Fibroblast of skin of left biceps (primary cell): ENCODE measurements around the gene HECTD2.
"Not testable (repeated sequence)": the region's sequence is repeated elsewhere in the genome, so short reads cannot be mapped to it uniquely, and the experiment has no call there.

Source experiments
- DNase-seq, 2 experiments: peaks; one replicate each; pipeline ENCODE4 v3.0.0-alpha.2; 2013; ENCODE audit warnings: low read depth in 2 of 2

The HECTD2 gene

DNA sequence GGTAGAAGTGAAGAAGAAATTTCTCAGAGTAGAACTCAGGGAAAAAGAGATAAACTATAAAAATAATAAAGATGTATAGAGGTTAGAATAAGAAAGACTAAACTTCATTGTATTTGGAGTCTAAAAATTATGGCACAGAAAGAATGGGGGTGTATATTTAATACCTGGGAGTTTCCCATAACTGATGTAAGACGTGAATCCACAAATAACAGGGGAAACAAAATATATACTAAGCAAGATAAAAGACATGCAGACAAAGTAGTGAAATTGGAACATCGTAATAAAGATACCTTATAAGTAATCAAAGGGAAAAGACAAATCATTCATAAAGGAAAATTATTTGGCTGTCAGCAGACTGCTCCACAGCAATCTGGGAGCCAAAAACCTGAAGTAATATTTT is 62.8 kb downstream of the HECTD2 start:
- DNase-seq = no peak

DNA sequence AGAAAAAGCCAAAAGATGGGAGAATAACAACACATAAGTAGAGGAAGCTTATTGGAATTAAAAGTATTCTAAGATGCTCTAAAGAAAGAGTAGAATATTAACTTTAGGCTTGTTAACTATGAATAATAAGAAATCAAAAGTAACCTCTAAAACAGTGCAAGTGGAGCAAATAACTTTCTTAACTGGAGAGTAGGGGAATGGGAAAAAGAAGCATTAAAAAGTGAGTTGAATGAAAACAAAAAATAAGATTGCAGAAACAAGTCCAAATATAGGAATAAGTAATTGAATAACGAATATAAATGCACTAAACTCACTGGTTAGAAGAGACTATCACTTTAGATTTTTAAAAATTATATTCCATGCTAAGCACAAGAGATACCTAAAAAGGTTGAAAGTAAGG is 63.9 kb downstream of the HECTD2 start:
- no peak for DNase-seq

DNA sequence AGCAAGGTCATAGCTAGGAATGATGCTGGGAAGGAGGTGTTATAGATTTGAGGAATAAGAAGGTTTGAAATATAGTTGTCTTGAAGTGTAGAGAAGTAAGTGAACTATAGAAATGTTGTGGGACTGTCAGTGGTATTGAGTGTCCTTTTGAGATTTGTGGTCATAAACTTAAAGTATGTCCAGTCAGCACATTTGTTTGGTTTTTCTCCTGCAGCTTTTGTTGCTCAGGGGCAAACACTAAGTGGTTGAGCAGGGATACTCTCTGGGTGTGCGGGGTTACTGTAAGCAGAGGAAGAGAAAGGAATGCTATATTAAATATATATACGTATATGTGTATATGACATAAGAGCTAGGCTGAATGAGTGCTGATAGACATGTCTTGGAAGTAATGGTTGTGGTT is 67.1 kb downstream of the HECTD2 start:
- no peak for DNase-seq

DNA sequence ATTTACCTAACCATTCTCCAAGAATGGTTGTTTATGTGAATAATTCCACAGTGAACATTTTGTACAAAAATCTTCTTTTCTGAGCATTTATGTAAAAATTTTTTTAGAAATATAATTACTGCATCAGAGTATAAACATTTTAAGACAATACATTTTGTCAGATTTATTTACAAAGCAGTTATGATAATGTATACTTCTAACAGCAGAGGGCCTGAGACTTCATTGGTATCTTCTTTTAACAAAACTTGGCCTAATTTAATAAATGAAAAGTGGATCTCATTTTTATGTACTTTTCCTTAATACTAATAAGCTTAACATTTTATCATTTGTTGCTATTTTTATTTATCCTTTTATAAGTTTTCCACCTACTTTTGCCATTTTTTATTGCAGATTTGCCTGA is 69.4 kb downstream of the HECTD2 start:
- no peak for DNase-seq

DNA sequence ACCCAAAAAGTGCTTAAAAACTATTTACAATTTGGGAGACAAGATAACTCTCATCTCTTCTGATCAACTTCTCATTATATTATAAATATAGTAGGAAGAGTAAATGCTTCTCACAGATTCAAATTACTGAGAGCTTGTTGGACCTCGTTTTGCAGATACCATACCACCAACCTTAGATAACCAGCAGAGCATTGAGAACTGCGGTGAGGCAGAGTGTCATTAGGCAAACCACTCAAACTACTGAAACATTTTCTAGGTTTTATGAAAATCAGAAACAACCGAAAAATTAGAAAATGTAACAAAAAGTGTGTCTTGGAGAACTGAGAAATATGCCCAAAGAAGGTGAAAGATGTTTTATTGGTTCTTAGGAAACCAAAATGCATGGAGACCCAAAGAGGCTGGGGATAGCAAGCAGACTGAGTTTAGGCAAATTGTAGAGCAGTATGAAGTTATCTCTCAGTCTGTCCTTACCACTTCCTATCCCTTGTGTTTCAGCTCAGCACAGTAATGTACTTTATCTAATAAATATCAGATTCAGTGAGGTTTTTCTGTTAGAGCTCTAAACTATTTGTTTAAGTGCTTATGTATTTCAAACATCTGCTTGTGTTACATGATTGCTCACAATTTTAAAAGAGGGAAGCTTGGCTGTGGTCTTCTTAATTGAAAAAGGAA is 77.9 kb downstream of the HECTD2 start:
- no peak for DNase-seq

DNA sequence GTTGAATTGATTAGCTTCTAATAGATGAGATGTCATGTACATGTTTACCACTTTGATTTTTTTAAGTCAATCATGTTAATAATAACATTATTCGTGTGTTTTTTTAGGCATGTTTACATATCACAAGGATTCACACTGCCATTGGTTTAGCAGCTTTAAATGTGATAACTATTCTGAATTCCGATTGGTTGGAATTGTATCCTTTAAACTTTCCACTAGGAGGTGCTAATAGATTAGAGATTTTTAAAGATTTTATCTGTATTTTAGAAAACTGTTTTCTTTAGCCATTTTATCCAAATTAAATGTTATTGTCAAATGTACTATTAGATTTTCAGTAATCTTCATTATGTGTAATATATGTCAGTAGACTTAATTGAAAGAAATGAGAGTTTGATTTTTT is 83.2 kb downstream of the HECTD2 start:
- DNase-seq = no peak

DNA sequence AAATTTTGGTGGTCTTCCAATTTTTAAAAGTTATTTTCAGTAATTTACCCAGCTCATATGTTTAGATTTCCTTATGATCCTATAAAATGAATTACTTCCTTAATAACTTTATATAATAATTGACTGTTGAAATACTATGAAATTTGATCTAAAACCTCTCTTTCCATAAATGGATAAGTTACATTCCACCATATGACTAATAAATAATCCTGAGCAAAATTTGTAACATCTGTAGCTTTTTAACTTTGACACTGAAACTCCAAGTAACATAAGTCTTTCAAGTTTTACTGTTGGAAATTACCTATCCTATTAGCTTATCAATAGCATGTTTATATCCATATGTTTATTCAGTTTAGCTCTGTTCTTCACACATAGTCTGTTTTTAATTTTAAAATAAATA is 85.3 kb downstream of the HECTD2 start:
- no peak for DNase-seq

DNA sequence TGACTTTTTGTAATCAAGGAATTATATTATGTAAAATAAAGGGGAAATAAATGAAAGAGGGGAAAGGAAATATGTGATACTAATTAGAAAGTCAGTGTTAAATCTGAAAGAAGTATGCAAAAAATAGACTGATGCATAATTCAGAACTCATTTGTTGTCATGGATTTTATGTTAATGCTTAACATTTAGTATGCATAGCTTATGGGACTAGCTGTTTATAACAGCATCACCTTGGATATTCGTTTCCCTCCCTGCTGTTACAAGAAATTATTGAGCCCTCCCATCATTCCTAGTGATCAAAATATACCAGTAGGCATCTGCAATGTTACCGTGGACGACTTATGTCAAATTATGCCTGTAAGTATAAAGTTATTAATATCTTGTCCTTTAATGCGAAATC is 85.9 kb downstream of the HECTD2 start:
- DNase-seq = no peak

DNA sequence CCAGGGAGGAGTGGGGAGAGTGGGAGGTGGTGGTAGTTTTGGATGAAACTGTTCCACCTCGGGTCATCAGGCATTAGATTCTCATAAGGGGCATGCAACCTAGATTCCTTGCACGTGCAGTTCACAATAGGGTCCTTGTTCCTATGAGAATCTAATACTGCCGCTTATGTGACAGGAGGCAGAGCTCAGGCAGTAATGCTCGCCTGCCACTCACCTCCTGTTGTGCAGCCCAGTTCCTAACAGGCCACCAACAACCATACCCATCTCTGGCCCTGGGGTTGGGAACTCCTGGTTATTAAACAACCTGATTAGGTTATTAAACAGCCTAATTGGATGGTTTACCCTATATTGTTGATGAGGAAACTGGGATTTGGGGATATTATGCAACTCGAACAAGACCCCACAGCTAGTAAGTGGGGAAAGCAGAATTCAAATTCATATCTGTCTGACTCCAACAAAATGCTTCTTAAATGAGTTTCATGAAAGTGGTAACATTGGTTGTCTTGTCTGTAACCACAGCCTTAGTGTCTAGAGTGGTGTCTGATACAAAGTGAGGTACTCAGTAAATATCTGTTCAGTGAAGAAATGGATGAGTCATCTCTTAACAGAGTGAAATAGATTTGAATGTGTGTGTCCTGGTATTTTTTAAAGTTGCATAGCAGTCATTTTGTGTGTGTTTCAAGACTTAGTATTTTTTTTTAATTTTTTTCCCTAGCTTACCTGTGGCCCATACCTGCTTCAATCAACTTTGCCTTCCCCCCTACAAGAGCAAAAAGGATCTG is 101.6 kb downstream of the HECTD2 start:
- peak; percentile 79 to 83 for DNase-seq

DNA sequence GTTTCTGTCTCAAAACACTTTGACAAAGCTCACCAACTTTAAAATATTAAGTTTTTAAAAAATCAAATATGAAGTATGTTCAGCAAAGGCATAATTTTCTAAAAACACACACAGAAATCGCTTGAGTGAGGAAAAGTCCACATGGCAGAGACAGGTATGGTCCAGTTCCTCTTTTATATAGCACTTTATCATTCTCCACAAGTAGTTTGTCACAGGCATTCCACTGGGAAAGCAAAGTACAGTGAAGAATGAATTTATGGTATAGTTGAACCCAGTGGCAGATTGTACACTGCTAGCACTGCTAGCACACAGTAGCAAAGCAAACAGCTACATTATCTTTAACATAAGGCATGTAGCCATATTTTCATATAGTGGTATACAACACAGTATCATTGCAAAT is 102.3 kb downstream of the HECTD2 start:
- DNase-seq = no peak

DNA sequence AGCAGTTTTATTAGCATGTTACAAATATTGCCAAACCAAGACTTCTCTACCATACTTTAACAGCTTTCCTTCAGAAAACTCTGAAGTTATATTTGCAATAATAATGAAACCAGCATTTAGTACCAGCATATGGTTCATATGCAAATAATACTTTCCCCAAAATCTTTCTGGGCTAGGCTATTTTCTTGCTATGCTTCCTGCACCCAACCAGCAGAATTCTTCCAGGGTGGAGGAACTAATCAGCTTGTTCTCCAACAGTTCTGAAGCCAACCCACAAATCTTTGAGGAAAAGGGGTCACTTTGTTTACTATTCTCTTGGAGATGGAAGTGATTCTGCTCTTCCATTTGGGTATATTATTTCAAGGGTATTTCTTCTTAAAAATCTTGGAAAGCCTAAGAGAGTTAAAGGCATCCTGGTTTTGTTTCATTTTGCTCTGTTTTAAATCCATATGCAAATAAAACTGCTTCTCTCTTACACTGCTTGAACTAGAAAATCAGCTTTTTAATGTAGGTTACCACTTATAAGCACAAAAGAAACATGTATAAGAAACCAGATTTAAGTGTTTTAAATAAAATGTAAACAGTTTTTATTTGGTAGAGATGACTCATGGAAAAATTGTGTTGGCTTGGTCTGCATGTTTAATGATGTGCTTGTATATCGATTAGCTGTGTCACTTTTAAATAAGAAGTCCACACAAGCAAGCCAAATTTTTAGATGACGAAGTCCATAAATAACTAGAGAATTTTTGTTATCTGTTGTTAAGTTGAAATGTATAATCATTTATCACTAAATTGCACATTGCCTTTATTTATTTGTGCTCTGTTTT is 103.7 kb downstream of the HECTD2 start:
- no peak for DNase-seq

DNA sequence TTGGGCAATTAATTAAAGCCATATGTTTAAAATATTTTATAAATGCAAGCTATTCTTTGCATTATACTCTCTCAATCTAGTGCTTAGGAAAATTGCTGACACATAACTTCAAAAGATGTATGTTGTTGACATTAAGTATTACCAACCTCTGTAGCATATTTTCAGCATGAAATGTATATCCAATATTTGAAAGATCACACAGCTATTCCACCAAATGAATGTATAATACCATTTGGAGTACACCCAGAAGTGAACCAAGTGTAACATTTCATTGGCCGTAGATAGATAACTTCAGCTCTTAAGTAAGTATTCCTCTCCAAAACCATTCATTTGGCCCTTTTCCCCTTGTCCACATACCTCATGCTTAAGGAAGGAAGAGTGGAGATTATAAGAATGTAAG is 104.6 kb downstream of the HECTD2 start:
- DNase-seq = peak; percentile 93 to 94

DNA sequence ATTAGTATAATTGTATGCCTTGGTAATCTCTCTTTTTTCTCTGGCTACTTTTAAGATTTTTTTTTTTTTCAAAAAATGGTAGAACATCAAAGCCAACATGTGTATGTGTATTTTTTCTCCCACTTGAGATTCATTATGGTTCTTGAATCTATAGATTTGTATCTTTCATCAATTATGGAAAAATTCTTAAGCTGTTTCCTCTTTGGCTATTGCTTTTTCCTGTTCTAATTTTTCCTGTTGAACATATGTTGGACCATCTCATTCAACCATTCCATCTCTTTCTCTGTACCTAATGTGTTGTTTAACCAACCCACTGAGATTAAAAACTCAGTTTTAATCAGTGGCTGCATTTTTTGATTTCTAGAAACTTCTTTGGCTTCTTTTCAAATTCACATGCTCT is 107.2 kb downstream of the HECTD2 start:
- DNase-seq = no peak

DNA sequence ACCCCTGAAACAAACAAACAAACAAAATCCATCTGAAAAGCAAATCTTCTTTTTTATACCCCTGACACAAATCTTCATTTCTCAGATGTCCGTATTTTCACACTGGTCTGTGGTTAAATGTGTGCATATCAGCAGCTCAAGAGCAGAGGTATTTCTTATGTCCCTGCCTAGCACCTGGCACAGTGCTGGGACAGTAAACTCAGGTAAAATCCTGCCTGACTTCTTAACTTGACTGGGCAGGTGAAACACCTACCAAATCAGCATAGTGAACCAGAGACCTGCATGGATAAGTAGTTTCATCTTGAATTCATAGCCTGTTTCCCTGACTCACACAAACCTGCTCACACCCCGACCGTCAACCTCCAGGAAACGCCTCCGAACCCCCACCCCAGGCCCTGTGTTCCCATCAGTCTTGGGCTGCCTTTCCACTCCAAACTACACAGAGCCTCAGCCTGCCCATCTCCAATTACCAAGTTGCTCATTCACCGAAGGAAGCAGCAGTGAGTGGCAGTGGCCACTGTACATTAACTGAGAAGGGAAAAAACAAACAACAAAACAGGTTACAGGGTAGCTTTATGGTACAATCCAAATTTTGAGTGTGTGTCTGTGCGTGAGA is 109.9 kb downstream of the HECTD2 start:
- no peak for DNase-seq

DNA sequence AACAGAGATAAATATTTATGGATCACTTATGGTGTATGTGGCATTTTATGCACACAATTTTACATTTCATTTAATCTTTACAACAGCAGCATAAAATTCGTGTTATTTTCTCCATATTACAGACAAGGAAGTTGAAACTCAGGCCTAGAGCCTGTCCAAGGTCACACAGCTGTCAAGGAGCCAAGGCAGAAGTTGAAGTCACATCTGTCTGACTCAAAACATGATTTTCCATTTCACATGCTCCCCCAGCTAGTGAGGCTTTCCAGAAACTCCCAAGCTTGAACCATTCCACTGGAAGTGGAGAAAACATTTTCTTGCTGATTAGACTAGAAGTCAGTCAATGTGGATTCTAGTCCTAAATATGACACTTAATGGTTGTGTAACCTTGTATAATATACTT is 110.5 kb downstream of the HECTD2 start:
- no peak for DNase-seq

DNA sequence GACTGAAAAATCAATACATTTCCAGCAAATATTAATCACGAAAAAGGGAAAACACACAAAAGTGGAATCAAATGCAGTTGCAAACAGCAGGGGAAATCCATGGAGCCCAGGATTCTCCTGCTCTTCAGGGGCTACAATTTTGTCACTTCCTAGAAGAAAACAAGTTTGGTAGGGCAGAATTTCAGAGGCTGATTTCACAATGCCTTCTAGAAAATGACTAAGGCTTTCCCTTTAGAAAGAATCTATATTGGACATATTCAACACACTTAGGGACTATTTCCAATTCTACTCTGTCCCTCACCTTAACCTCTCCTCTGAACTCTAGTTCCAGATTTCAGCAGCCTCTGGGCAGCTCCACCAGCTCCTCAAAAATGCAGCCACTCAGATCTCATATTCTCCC is 111.3 kb downstream of the HECTD2 start:
- no peak for DNase-seq

DNA sequence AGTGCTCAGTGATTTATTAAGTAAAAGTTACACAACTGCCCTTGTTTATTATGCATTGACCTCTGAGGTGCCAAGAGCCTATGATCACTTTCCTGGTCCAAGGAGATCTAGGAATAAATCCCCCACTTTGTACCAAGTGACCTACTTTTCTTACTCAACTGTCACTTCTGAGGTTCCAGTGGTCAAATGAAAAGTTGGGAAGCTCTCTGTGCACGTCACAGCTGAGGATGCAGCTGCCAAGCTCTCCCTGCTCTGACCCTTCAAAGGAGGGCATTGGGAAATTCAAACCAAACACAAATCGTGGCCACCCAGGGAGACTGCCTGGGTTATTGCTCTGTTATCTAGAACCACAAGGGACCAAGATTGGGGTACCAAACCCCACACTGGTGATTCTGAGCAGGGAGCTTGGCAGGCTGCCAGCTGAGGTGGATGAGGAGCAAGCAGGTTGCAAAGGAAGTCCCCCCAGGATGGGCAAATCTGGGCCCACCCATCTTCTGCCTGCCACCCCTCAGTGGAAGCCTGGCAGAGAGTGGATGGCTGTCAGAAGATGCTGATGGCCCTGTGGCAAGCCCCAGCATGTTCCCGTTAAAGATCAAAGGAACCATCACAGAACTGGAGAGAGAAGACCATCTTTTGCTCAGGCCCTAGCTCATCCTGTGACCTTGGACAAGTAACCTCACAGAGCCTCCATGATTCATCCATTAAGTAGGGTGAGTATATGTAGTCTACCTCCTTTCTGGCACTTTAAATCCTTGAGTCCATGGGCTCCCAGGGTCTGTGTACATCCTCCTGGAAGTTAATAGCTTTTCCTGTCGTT is 116.0 kb downstream of the HECTD2 start:
- DNase-seq = no peak

DNA sequence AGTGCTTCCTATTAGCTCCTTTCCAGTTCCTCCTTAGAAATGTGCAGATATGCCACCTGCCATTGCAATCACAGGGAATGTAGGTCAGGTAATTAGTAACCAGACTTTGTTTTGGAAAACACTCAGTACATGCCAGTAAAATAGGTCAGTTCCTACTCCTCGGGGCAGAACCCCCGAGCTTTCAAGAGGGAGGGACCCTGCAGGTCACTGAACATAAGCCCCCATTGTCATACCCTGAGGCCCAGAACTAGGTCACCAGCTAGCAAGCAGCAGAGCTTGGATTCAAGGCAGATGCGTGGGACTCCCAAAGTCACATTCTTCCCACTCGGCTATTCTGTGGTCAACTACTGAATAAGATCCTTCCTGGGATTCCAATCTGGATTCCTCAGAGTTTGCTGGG is 117.9 kb downstream of the HECTD2 start:
- no peak for DNase-seq

DNA sequence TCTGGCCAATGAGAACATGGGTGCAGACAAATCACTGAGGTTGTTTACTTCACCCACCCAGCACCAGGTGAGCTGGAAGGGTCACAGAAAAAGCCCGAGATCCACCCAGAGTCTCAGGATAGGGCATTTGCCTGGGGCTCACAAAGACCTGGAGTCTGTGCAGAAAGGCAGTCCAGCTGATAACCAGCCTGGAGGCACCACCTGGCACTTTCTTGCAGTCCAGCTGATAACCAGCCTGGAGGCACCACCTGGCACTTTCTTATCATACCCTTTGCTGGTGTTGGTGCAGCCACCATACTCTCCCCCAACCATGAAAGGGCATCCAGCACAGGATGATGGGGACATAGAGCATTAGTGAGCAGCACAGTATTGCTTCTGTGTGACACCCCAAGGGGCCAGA is 118.6 kb downstream of the HECTD2 start:
- no peak for DNase-seq

DNA sequence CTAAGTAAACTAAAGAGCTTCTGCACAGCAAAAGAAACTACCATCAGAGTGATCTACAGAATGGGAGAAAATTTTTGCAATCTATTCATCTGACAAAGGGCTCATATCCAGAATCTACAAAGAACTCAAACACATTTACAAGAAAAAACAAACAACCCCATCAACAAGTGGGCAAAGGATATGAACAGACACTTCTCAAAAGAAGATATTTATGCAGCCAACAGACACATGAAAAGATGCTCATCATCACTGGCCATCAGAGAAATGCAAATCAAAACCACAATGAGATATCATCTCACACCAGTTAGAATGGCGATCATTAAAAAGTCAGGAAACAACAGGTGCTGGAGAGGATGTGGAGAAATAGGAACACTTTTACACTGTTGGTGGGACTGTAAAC is 124.6 kb downstream of the HECTD2 start:
- DNase-seq = not testable (repeated sequence)

DNA sequence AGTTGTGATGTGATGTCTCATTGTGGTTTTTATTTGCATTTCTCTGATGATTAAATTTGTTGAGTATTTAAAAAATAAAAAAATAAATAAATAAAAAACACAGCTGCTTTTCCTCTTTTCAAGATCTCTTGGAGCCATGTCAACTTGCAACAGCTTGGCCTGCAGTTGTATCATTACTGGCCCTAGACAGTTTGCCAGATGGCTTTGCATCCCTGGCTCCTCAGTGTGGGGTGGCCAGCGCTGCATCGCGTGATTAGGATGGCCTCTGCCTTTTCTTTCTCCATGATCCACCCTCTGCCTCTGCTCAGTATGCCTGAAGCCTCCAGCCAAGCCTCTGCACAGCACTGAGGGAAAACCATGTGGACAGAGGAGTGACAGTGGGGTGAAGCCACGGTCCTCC is 126.0 kb downstream of the HECTD2 start:
- DNase-seq = no peak
